Measurements from ENCODE around the gene POLN.
"Not testable (repeated sequence)": the region's sequence is repeated elsewhere in the genome, so short reads cannot be mapped to it uniquely, and the experiment has no call there.

The POLN gene

GRCh38 chr4:2051086-2051485 lies 190.8 kb downstream of the POLN start:
- no peak for DNase-seq

- no peak for DNase-seq
Measured at GRCh38 chr4:2049811-2050210, 192.1 kb downstream of the POLN start.

GRCh38 chr4:2049381-2049780 lies 192.5 kb downstream of the POLN start:
- no peak for DNase-seq

GRCh38 chr4:2048831-2049230 lies 193.1 kb downstream of the POLN start:
- no peak for DNase-seq

DNA sequence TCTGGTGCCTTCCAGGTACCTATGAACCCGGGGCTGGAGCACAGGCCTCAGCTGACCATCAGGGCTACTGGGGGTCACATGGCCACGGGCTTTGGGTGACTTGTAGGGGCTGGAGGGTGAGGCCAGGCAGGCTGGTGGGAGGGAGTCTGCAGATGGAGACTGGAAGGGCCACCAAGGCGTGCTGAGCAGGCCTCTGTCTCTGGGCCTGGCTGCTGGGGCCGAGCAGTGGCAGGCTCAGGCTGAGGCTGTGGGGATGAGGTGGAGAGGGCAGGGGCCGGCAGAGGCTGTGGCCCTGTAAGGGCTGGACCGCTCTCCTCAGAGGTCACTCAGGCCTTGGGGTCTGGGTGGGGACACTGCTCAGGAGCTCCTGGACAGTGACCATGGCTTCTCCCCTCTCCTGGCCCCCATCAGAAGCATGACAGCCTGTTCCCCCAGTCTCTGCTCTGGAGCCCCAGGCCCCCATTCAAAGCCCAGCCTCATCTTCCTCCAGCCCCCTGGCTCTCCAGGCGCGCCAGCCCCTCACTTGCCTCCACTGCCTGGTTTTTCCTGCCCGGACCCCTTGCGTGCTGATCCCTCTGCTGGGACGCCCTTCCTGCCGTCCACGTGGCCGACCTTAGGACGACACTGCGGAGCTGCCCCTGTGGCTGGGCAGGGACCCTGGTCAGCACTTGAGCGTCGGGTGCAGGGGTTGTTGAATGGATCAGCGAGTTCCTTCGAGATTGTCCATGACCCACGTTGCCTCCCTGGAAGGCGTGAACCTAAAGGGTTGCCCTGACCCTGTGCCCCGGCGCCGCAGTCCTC lies 193.9 kb downstream of the POLN start:
- no peak for DNase-seq

DNA sequence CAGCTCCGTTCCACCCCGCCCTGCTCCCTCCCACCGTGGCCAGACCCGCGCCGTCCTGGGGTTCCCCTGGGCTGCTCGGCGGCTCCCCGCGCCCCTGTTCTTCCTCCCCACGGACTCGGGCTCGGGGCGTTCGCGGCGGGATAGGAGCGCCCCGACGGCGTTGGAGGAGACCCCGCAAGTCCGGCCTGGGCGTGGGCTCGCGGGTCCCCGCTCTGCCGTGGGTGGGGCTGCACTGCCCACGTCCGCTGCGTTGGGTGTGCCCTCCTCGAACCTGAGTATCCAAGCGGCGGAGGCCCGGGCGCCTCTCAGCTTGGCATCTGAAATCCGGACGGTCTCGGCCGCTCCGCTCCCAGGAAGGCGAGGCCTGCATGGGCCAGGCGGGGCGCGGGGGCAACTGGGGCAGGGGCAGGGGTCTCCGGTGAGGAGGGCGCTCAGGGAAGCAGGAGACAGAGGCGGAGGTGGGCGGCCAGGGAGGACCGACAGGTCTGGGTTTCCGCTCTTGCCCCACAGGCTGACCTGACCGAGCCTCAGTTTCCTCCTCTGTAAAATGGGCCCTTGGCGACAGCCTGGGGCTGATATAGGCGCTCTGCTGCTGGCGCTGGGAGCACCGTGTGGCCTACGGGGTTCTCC lies 194.8 kb downstream of the POLN start:
- DNase-seq = no peak

DNA sequence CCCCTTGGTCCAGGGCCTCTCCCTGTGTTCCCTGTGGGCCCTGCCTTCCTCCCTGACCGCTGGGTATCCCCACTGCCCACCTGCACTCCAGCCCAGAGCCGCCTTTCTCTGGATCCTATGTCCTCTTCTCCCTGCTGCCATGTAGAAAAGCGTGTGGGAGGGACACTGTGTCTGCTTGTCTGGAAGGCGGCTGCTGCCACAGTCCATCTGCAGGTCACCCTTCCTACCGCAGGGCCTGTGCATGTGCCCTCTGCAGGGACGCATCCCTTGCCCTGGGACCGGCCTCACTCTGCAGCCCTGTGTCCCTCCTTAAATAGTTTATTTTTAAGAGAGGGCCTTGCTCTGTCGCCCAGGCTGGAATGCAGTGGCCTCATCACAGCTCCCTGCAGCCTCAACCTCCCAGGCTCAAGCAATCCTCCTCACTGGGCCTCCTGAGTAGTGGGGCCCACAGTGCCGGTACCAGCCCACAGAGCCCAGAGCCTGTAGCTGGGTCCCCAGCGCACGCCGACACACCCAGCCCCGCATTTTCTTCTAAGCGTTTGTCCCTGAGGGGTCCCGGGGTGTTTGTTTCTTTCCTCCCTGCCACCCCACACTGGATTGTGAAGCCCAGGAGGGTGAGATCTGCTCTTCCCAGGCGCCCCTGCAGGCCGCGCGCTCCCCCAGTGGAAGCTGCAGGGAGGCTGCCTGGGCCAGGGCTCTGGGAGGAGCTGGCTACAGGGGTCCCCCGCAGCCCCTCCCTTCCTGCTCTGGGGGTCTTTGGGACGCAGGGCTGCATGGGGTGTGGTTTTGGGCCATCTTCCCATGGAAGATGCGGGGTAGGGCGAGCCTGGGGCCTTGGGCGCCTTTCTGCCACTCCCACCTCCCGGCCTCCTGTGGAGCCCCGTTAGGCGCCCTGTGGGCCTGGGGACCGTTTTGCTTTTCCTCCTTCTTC lies 195.6 kb downstream of the POLN start:
- no peak for DNase-seq

DNA sequence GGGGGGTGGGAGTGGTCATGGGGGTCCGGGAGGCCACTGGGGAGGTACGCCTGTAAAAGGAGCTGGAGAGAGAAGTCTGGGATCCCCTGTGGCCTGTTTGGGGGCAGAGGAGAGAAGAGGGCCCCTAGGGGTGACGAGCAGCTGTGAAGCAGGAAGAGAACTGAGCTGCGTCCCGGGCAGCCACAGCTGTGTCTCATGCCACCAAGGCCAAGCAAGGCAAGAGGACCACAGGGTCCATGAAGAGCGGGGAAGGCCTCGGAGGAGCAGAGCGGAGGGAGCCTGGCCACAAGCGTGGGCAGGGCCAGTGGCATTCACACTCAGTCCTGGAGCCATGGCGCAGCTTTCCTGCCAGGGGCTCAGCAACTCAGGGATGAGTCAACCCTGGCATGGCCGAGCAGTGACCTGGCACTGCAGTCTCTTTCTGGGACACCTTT lies 196.4 kb downstream of the POLN start:
- DNase-seq = no peak

- no peak for DNase-seq
Measured at GRCh38 chr4:2044542-2045517, 197.1 kb downstream of the POLN start.

DNA sequence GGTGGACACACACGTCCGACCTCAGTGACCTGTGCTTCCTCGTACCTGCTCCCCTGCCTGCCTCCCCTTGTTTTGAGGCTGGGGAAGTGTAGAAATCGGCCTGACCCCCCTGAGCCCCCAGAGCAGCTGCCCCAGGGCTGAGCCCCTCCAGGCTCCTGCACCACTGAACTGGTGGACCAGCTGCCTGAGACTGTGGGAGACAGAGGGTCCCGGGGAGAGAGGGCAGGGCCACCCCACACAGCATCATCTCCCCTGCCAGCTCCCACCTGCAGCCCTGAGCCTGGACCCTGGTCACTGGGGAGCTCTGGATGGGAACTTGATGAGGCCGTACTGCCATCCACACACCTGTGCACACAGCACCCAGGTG lies 197.8 kb downstream of the POLN start:
- no peak for DNase-seq

GRCh38 chr4:2043396-2044118 lies 198.4 kb downstream of the POLN start:
- no peak for DNase-seq

DNA sequence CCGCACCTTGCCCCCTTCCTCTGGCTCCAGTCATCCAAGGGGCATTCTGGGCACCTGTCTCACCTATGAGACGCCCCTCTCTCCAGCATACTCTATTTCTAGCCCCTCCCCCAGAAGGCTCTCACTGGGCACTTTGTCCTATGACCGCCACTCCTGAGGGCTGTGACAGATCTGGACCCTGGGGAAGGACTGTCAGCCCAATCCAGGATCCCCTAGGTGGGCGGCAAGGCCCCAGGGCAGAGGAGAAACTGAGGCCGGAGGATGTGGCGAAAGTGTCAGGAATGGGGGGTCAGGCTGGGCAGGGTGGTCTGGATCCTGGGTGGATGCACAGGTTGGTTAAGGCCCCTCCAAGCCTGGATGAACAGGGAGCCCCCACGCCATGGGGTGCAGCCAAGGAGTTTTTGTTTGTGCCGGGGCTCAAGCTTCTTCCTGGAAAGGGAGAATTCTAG lies 198.9 kb downstream of the POLN start:
- DNase-seq = no peak

DNA sequence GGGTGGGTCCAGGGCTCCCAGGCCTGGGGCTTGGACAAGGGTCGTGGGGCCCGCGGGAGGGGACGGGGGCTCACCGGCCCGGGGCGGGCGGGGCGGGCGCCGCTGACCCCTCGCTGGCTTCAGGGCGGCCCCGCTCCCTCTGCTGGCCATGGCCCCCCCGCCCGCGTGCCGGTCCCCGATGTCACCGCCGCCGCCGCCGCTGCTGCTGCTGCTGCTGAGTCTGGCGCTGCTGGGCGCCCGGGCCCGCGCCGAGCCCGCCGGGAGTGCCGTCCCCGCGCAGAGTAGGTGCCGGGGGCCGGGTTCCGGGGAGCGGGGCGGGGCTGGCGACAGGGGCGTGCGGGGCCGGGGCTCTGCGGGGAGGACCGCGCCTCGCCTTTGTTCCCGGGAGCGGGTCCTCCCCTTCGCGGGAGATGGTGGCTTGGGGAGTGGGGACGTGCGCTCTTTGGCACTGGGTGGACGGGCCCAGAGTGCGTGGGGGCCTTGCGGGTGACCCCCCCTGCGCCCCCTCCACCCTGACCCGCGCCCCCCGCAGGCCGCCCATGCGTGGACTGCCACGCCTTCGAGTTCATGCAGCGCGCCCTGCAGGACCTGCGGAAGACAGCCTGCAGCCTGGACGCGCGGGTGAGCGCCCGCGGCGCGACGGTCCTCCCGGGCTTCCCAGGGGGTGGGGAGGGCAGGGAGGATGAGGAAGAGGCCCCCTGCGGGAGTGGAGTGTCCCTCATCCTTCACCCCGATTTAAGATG lies 199.5 kb downstream of the POLN start:
- DNase-seq = peak; percentile 46 to 55

GRCh38 chr4:2041239-2042130 lies 200.4 kb downstream of the POLN start:
- peak; percentile 87 to 94 for DNase-seq

DNA sequence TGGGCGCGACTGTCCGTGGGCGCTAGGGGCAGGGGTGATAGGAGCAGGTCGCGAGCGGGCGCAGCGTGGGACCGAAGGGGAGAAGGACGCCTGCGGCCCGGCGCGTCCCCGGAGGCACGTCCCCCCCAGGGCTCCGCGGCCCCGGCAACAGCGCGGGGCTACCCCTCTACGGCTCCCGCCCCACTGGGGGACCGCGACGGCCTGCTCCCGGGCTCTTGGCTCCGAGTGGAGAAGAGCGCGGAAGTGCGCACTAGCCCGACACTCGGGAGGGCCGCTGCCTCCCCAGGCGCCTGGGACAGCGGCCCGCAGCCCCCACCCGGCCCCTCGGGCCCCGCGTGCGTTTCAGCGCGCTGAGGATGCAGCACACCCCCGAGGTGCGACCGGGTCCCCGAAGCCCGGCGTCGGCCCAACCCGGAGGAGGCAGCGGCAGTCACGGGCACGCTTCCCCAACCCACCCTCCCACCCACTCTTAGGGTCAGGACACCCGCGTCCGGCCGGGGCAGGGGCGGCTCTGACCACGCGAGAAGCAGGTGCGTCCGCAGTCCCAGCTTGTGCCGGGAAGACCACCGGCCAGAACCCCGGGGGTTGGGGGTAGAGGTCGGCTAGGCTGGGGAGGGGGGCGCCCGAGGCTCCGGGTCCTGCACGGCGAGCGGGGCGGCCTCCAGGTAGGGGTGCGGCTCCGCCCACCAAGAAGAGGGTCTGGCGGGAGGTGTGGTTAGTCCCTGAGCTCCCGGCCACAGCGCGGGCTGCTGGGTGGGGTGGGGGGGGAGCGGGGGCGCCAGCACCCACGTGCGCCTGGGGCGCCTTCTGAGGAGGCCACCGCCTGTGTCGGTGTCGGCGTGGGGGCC lies 201.3 kb downstream of the POLN start:
- no peak for DNase-seq

GRCh38 chr4:2036866-2037265 lies 205.1 kb downstream of the POLN start:
- DNase-seq = no peak

DNA sequence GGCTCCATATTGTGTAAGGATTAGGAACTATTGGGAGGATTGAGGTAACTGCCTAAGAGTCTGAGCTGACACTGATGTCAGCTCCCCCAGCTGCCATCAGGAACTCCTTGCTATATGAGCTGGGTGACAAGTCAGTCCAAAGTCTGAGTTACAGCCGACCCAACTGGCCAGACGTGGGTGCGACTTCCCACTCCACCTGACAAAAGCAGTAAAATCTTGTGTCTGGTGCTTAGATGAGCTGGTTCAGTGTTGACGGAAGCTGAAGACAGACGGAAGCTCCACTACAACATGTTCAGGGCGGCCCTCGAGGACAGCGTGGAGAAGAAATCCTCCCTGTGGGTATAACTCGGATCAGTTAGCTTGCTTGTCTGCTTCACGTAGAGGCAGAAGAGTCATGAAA lies 205.6 kb downstream of the POLN start:
- no peak for DNase-seq

DNA sequence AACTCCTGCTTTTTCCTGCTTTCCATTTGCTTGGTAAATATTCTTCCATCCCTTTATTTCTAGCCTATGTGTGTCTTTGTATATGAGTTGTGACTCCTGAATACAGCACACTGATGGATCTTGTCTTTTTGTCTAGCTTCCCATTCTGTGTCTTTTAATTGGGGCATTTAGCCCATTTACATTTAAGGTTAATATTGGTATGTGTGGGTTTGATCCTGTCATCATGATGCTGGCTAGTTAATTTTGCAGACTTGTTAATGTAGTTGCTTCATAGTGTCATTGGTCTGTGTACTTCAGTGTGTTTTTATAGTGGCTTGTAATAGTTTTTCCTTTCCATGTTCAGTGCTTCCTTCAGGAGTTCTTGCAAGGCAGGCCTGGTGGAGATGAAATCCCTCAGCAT lies 210.8 kb downstream of the POLN start:
- not testable (repeated sequence) for DNase-seq

- DNase-seq = not testable (repeated sequence)
Measured at GRCh38 chr4:2027120-2027519, 214.8 kb downstream of the POLN start.

Measured in stimulated activated CD4-positive, alpha-beta T cell treated with anti-CD3 and anti-CD28 coated beads, Interleukin-2, amount 100 ng/mL, for 24 hours (primary cell).